Right lobe of liver (tissue), 6 donors: Measurements from ENCODE around the gene KCNT1. TPM values are rescaled to one million over a fixed set of nuclear protein-coding genes. Genes with fewer than 3 reads are reported as not detected.

Experiments
- ATAC-seq, 4 donors: fragments of 200-7000 bp; cut with Tn5 transposase; one replicate each; pipeline ENCODE4 v1.9.1; 2020; ENCODE audit warnings: mild to moderate bottlenecking in 4 of 4, moderate library complexity in 4 of 4
- DNase-seq, 3 donors: peaks; one replicate each; pipeline ENCODE4 v3.0.0-alpha.2; 2020
- H3K27ac ChIP-seq, 3 donors: fragments of 200-600 bp; one replicate each; pipeline ENCODE4 v1.8.0; 2022
- H3K27me3 ChIP-seq, 2 donors: fragments of 200-600 bp; one replicate each; pipeline ENCODE4 v1.8.0; 2022
- H3K36me3 ChIP-seq, 4 donors: fragments of 200-600 bp; sonication (generic) in 1 of 4; one replicate each; pipeline versions ENCODE4 v1.5.1 to v1.8.0; 2017 to 2022; ENCODE audit warnings: control low read depth in 1 of 4
- H3K4me1 ChIP-seq, 4 donors: fragments of 200-600 bp; sonication (generic) in 1 of 4; one replicate each; pipeline versions ENCODE4 v1.5.1 to v1.8.0; 2017 to 2022; ENCODE audit warnings: control low read depth in 1 of 4
- H3K4me3 ChIP-seq, 3 donors: fragments of 200-600 bp; one replicate each; pipeline ENCODE4 v1.8.0; 2022
- H3K9me3 ChIP-seq, 4 donors: fragments of 200-600 bp; sonication (generic) in 1 of 4; one replicate each; pipeline versions ENCODE4 v1.5.1 to v1.8.0; 2017 to 2022; ENCODE audit warnings: control low read depth in 1 of 4
- POLR2A ChIP-seq: fragments of 450-650 bp; IDR thresholded peaks from one replicate; pipeline ENCODE4 v1.6.1; 2017; ENCODE audit warnings: antibody characterized with exemption, mild to moderate bottlenecking
- WGBS: methylation state at CpG from one replicate; pipeline ENCODE4 v1.1.6; 2018; ENCODE audit warnings: low coverage, low lambda C conversion rate; ENCODE audit not compliant: insufficient coverage; ENCODE audit errors: missing lambda C conversion rate; 5-methylcytosine and 5-hydroxymethylcytosine counted together
- intact Hi-C, 2 donors: fragments of 100-400 bp; cut with DNase I; formaldehyde crosslinking; loops; one replicate each; pipeline versions ENCODE4 v1.11.2 to v1.14.1; 2022
- total RNA-seq, 6 experiments: library from RNA; depleted of rRNA in 2 of 6; stranded (reverse); fragments of >200 nt in 2 of 6; fragmentation: NEBNext Ultra II Directional in 3 of 6; extraction: Animal tissue kit (Norgen Biotek cat#: 25700) in 3 of 6; gene quantifications; one replicate each; pipeline versions ENCODE4 v1.1.0 to v1.2.4, GENCODE V29; 2016 to 2023
- TF ChIP-seq, protein P1 (sequence below), 4 donors: fragments of 200-600 bp in 3 of 4; fragments of 450-650 bp in 1 of 4; IDR thresholded peaks; one replicate each; pipeline versions ENCODE4 v1.5.1 to v1.8.0; 2016 to 2022; ENCODE audit warnings: antibody characterized with exemption in 4 of 4, mild to moderate bottlenecking in 2 of 4
- donor health status: DM: no; HTN: yes; CAD: no.
- donor health status: DM: no; HTN: no; CAD: no.
- donor health status: DM: no; HTN: no; CAD: no.
- donor health status: DM: no; HTN: yes; CAD: no.
- donor health status: DM: no; HTN: yes; CAD: no.

Gene KCNT1
- total RNA-seq, 6 experiments from 2014 or later, result not detected

DNA sequence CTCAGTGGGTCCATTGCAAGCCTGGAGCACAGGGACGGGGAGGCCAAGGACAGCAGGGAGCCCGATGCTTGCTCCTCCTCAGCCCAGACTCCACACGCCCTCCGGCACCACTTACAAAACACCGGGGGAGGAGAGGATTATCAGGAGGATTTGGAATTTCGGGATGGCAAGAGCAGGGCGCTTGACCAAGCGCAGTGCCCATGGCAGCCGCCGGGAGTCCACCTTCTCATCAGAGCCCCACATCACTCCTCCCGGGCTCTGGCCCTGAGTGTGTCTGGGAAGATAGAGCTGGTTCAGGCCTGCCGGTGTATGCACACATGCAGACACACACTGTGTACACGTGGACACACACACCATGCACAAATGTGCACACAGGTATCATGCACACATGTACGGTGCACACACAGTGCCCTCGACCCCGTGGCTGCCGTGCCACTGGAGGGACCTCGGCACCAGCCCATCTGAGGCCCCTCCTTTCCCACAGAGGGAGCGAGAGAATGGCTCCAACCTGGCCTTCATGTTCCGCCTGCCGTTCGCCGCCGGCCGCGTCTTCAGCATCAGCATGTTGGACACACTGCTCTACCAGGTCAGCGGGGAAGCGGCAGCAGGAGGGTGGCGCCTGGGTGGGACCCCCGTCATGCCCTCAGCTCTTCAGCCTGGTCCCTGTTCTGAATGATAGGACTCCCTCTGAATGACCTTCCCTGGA, 81.7 kb downstream of the KCNT1 start:
- Histone ChIP-seq H3K27ac (no peak overlapping the region), H3K36me3 (no peaks in the 10 kb centered on the region), H3K4me3 (no peak overlapping the region), H3K9me3 (no peaks in the 10 kb centered on the region), H3K27me3 (no peaks in the 10 kb centered on the region), H3K4me1 (no peaks in the 10 kb centered on the region)
- DNase-seq (no peak), ATAC-seq (no peak)
- intact Hi-C loops, result no loop called here
- WGBS, result no CpG with 5 or more reads among the region's 30 CpGs
- TF ChIP-seq POLR2A, result no peak
- TF ChIP-seq, protein P1, sequence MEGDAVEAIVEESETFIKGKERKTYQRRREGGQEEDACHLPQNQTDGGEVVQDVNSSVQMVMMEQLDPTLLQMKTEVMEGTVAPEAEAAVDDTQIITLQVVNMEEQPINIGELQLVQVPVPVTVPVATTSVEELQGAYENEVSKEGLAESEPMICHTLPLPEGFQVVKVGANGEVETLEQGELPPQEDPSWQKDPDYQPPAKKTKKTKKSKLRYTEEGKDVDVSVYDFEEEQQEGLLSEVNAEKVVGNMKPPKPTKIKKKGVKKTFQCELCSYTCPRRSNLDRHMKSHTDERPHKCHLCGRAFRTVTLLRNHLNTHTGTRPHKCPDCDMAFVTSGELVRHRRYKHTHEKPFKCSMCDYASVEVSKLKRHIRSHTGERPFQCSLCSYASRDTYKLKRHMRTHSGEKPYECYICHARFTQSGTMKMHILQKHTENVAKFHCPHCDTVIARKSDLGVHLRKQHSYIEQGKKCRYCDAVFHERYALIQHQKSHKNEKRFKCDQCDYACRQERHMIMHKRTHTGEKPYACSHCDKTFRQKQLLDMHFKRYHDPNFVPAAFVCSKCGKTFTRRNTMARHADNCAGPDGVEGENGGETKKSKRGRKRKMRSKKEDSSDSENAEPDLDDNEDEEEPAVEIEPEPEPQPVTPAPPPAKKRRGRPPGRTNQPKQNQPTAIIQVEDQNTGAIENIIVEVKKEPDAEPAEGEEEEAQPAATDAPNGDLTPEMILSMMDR (IDR thresholded peaks at IDR 0.05), result no peak

GRCh38 chr9:135785013-135785575, 83.1 kb downstream of the KCNT1 start:
- DNase-seq (no peak), ATAC-seq (no peak)
- Histone ChIP-seq H3K27ac (no peak overlapping the region), H3K36me3 (no peaks in the 10 kb centered on the region), H3K4me1 (no peaks in the 10 kb centered on the region), H3K4me3 (no peak overlapping the region), H3K27me3 (no peaks in the 10 kb centered on the region), H3K9me3 (no peaks in the 10 kb centered on the region)
- 50% methylated on average over 4 of the region's 22 CpGs for WGBS
- intact Hi-C loops, result no loop called here
- TF ChIP-seq POLR2A, result no peak

DNA sequence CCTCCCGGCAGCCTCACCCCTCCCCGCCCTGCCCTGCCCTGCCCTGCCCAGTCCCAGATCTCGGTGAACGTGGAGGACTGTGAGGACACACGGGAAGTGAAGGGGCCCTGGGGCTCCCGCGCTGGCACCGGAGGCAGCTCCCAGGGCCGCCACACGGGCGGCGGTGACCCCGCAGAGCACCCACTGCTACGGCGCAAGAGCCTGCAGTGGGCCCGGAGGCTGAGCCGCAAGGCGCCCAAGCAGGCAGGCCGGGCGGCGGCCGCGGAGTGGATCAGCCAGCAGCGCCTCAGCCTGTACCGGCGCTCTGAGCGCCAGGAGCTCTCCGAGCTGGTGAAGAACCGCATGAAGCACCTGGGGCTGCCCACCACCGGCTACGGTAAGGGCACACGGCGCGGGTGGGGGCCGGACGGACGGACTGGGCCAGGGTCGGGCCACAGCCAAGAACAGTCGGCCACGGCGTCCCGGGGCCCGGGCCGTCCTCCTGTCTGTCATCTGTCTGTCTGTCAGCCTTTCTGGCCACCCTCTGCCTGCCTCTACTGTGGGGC, 84.2 kb downstream of the KCNT1 start:
- Histone ChIP-seq H3K4me3 (no peak overlapping the region), H3K27ac (no peak overlapping the region), H3K9me3 (no peaks in the 10 kb centered on the region), H3K36me3 (no peaks in the 10 kb centered on the region), H3K27me3 (no peaks in the 10 kb centered on the region), H3K4me1 (no peaks in the 10 kb centered on the region)
- ATAC-seq (no peak), DNase-seq (no peak)
- WGBS, result 73% methylated on average over 7 of the region's 44 CpGs
- intact Hi-C loops, result no loop called here
- TF ChIP-seq, protein P1 (IDR thresholded peaks at IDR 0.05), result no peak
- no peak for TF ChIP-seq POLR2A

DNA sequence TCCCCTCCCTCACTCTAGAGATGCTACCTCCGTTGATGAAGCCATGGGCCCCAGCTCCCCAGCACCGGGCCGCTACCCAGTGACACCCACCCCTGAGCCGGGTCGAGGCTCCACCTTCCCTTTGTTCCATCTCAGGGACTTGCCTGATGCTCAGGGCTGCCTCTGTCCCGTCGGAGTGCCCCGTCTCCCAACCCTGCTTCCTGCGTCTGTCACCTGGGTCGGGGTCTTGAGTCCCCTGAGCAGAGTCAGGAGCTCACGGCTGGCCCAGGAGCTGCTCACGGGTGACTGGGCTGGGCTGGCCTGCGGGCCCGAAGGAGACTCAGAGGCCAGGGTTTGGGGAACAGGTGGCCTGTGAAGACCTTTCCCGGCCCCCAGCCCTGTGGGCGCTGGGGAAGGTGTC, 85.3 kb downstream of the KCNT1 start:
- no peaks in the 10 kb centered on the region for H3K4me1 ChIP-seq
- H3K27ac ChIP-seq, result no peak overlapping the region
- 47% methylated on average over 4 of the region's 16 CpGs for WGBS
- TF ChIP-seq POLR2A, result no peak
- TF ChIP-seq, protein P1 (IDR thresholded peaks at IDR 0.05), result no peak
- intact Hi-C loops, result no loop called here
- ATAC-seq (no peak), DNase-seq (no peak)
- no peaks in the 10 kb centered on the region for H3K9me3 ChIP-seq
- no peak overlapping the region for H3K4me3 ChIP-seq
- H3K27me3 ChIP-seq, result no peaks in the 10 kb centered on the region
- no peaks in the 10 kb centered on the region for H3K36me3 ChIP-seq
